ENCODE results near the gene ZNF536. TPM values are rescaled to one million over a fixed set of nuclear protein-coding genes. Genes with fewer than 3 reads are reported as not detected.
"Not testable (repeated sequence)": the region's sequence is repeated elsewhere in the genome, so short reads cannot be mapped to it uniquely, and the experiment has no call there.

ZNF536 gene
- total RNA-seq, 4 donors from 2014 or later = 0.44 to 7.4 (median 0.88) TPM

- WGBS, 2 donors = 76 to 78% methylated on average over 4 of the region's 4 CpGs
- Histone ChIP-seq H3K27ac (no peak overlapping the region), H3K4me3 (no peak overlapping the region), H3K4me1 (no peaks in the 10 kb centered on the region), H3K36me3 (no peaks in the 10 kb centered on the region), H3K27me3 (no peaks in the 10 kb centered on the region), H3K9me3 (no peaks in the 10 kb centered on the region)
- TF ChIP-seq CTCF (IDR thresholded peaks at IDR 0.05) (no peak), POLR2A (IDR thresholded peaks at IDR 0.05) (no peak)
- DNase-seq = no peak
- intact Hi-C loops (cut with DNase I) = no loop called here
Observed at GRCh38 chr19:30481063-30481462, 108.9 kb downstream of the ZNF536 start.

DNA sequence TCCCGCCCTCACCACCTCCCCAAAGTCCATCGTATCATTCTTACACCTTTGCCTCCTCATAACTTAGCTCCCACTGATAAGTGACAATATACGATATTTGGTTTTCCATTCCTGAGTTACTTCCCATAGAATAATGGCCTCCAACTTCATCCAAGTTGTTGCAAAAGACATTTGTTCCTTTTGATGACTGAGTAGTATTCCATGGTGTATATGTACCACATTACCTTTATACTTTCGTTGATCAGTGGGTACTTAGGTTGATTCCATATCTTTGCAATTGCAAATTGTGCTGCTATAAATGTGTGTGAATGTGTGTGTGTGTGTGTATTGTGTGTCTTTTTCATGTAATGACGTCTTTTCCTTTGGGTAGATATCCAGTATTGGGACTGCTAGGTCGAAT lies 109.6 kb downstream of the ZNF536 start:
- Histone ChIP-seq H3K36me3 (no peaks in the 10 kb centered on the region), H3K9me3 (no peaks in the 10 kb centered on the region), H3K27ac (no peak overlapping the region), H3K4me3 (no peak overlapping the region), H3K27me3 (no peaks in the 10 kb centered on the region), H3K4me1 (no peaks in the 10 kb centered on the region)
- intact Hi-C loops (cut with DNase I) = no loop called here
- TF ChIP-seq POLR2A (IDR thresholded peaks at IDR 0.05) (no peak), CTCF (IDR thresholded peaks at IDR 0.05) (no peak)
- DNase-seq = no peak
- WGBS, 2 donors = 83 to 92% methylated on average over 6 of the region's 6 CpGs

DNA sequence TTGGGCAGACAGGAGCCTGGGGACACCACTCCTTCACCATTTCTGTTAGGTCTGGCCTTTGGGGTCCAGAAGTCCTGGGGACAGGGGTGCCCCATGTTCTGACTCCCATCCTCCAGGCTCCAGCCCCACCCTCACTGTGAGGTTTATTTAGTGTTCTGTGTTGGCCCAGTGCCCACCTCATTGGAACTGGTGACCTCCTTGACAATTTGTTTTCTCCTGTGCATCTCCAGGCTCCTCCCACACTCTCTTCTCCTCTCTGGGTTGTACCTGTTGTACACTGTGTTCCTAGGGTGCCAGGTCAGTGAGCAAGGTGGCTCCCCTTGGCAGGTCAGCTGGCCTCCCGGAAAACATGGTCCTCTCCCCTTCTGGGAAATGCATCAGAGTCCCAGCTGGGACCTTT lies 110.8 kb downstream of the ZNF536 start:
- Histone ChIP-seq H3K9me3 (no peaks in the 10 kb centered on the region), H3K36me3 (no peaks in the 10 kb centered on the region), H3K27ac (no peak overlapping the region), H3K4me3 (no peak overlapping the region), H3K4me1 (no peaks in the 10 kb centered on the region), H3K27me3 (no peaks in the 10 kb centered on the region)
- WGBS, 2 donors = 60 to 100% methylated on average over 1 of the region's 1 CpG
- intact Hi-C loops (cut with DNase I) = no loop called here
- no peak for DNase-seq
- TF ChIP-seq CTCF (IDR thresholded peaks at IDR 0.05) (no peak), POLR2A (IDR thresholded peaks at IDR 0.05) (no peak)

- H3K27me3 ChIP-seq; H3K4me1 ChIP-seq; DNase-seq; H3K36me3 ChIP-seq; H3K9me3 ChIP-seq; intact Hi-C loops (cut with DNase I); H3K4me3 ChIP-seq; H3K27ac ChIP-seq: not testable (repeated sequence)
- WGBS, 2 donors = 80 to 95% methylated on average over 2 of the region's 2 CpGs
Observed at GRCh38 chr19:30486250-30486649, 114.1 kb downstream of the ZNF536 start.

- 61 to 72% methylated on average over 3 of the region's 3 CpGs for WGBS, 2 donors
- Histone ChIP-seq H3K4me3 (no peak overlapping the region), H3K9me3 (no peaks in the 10 kb centered on the region), H3K27ac (no peak overlapping the region), H3K27me3 (no peaks in the 10 kb centered on the region), H3K36me3 (no peaks in the 10 kb centered on the region), H3K4me1 (no peaks in the 10 kb centered on the region)
- no peak for TF ChIP-seq CTCF (IDR thresholded peaks at IDR 0.05)
- no peak for TF ChIP-seq POLR2A (IDR thresholded peaks at IDR 0.05)
- no peak for DNase-seq
- intact Hi-C loops (cut with DNase I) = no loop called here
Observed at GRCh38 chr19:30487178-30487577, 115.0 kb downstream of the ZNF536 start.

GRCh38 chr19:30488191-30488590 lies 116.0 kb downstream of the ZNF536 start:
- DNase-seq = no peak
- no peak overlapping the region for H3K27ac ChIP-seq
- H3K4me1 ChIP-seq = no peaks in the 10 kb centered on the region
- no peaks in the 10 kb centered on the region for H3K9me3 ChIP-seq
- H3K4me3 ChIP-seq = no peak overlapping the region
- H3K27me3 ChIP-seq = peaks cover 0 to 3% (median 0%) of the 10 kb centered on the region in 4 donors
- TF ChIP-seq CTCF (IDR thresholded peaks at IDR 0.05) (no peak), POLR2A (IDR thresholded peaks at IDR 0.05) (no peak)
- 52 to 72% methylated on average over 3 of the region's 3 CpGs for WGBS, 2 donors
- intact Hi-C loops (cut with DNase I) = no loop called here
- H3K36me3 ChIP-seq = no peaks in the 10 kb centered on the region

All from esophagus squamous epithelium (tissue), 5 donors.